GM12874 (cell line): ENCODE data around the gene KCNV2.
A peak's percentile ranks its signal among the peaks of the same experiment; 100 is the strongest.

ENCODE experiments used
- TF ChIP-seq, protein P1 (sequence below): IDR thresholded peaks from 2 replicates; pipeline ENCODE4 v1.5.1; 2011; ENCODE audit warnings: low read depth, mild to moderate bottlenecking, control low read depth, low read length, moderate library complexity; ENCODE audit not compliant: insufficient read depth

The KCNV2 gene

DNA sequence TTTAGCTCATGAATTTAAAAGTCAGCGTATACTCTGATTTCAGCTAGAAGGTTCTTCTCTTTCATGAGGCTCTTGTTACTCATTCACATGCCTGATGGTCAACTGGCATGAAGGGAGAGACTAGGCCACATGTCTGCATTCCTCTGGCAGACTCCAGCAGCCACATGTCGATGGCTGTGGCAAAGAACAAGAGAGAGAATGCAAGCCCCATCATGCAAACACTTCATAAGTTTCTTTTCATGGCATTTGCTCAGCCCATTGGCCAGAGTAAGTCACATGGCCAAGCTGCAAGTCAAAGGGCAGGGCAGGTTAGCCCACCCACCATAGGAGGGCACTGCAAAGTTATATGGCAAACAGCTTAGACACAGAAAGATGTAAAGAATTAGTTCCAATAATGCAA, 5.4 kb downstream of the KCNV2 start:
- TF ChIP-seq, protein P1, sequence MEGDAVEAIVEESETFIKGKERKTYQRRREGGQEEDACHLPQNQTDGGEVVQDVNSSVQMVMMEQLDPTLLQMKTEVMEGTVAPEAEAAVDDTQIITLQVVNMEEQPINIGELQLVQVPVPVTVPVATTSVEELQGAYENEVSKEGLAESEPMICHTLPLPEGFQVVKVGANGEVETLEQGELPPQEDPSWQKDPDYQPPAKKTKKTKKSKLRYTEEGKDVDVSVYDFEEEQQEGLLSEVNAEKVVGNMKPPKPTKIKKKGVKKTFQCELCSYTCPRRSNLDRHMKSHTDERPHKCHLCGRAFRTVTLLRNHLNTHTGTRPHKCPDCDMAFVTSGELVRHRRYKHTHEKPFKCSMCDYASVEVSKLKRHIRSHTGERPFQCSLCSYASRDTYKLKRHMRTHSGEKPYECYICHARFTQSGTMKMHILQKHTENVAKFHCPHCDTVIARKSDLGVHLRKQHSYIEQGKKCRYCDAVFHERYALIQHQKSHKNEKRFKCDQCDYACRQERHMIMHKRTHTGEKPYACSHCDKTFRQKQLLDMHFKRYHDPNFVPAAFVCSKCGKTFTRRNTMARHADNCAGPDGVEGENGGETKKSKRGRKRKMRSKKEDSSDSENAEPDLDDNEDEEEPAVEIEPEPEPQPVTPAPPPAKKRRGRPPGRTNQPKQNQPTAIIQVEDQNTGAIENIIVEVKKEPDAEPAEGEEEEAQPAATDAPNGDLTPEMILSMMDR: no peak

DNA sequence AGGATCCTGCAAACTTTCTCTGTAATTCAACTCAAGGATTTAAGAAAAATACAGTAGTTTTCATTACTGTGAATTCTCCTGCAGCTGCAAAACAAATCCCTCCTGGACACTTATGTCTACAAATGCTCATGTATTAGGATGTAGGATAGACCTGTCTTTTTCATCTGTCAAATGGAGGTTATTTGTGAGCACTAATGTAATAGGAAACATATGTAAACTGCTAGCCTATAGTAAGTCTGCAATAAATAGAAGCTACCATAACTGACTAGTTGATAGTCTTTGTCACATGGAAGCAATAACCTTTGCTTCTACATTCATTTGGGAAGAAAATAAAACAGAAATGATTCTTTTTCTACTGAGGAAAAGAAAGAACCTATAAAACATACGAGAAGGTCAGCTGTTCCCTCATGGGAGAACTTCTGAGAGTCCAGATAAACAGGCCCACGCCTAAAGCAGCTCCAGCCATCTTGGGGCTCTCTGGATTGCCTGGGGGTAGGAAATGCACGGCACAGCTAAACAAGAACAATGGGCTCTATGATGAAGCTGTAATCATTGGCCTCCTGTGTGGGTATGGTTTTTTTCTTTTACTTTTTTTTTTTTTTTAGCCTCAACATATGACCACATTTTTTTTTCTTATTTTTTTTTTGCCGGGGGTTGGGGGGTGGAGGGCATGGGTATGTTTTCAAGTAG, 6.2 kb downstream of the KCNV2 start:
- TF ChIP-seq, protein P1: no peak

DNA sequence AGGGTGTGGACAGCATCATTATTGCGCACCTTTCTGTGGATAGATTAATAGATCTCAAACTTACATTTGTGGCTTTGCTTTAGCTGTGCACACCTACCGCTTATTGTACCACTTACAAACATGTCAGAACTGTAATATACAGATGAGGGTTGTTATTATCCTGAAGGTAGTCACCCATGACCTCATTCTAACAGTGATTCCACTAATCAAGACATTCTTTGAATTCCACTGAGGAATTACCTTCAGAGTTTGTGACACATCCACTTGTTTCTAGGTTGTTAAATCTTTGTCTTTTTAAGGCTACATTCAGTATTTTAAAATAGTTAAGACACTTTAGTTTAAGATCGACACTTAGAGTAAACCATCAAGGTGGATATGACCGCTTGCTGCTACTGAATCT, 7.8 kb downstream of the KCNV2 start:
- TF ChIP-seq, protein P1: no peak

DNA sequence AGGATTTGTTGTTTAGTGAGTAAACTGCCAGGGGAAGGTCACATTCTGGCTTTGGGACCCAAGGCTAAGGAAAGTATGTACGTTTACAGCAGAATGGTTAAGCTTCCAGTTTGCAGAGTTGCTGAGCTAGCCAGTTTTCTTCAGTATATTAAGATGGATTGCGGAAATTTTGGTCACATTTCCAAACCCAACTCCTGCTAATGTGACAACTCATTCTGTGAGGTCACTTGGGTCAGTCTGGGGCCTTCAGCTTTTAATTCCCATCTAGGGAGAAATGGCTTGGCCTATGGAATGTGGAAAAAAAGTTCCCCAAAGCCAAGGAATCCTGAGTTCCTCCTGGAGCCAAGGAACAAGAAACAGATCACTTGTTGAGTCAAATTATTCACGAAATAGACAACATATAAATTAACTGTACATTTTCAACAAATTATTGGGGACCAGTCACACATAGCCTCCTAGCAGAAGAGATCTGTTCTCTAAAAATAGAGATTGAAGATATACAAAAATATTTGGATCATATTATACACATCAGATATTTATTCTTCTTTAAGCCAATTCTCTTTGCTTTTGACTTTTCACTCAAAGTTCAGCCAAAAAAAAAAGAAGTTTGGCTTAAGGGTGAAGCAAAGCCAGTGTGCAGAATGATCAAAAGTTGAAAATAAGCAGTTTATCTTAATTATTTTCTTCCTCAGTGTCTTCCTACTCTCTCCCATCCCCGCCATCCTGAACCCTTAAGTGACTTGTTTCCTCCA, 8.8 kb downstream of the KCNV2 start:
- TF ChIP-seq, protein P1: no peak

DNA sequence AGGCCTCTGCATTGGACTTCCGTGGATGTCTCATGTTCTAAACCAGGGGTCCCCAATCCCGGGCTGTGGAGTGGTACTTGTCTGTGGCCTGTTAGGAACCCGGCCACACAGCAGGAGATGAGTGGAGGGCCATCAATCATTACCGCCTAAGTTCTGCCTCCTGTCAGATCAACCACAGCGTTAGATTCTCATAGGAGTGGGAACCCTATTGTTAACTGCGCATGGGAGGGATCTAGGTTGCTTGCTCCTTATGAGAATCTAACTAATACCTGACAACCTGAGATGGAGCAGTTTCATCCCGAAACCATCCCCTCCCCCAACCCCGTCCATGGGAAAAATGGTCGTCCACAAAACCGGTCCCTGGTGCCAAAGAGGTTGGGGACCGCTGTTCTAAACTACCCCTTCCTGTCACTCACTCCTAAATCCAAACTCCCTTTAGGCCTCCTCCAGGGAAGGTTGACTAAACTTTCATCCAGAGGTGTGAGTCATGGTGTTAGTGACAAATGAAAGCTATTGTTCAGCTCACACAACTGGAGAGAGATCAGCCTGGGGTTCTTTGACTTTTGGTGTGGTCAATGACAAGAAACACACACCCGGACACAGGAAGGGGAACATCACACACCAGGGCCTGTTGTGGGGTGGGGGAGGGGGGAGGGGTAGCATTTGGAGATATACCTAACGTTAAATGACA, 9.5 kb downstream of the KCNV2 start:
- TF ChIP-seq, protein P1: no peak

DNA sequence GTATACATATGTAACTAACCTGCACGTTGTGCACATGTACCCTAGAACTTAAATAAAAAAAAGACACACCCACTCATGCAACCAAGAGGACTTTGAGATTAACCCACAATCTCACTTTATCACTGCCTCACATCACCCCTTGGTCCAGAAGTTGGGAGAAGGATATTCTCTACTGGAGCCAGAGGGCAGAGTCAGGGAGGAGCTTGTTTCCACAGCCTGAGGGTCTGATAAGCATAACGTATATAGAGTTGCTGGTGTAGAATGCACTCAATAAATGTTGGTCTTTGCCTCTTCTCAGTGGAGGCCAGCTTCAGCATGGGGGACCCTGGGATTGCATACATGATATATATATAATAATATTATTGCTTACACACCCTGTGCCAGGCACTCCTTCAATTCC, 10.1 kb downstream of the KCNV2 start:
- TF ChIP-seq, protein P1: no peak

DNA sequence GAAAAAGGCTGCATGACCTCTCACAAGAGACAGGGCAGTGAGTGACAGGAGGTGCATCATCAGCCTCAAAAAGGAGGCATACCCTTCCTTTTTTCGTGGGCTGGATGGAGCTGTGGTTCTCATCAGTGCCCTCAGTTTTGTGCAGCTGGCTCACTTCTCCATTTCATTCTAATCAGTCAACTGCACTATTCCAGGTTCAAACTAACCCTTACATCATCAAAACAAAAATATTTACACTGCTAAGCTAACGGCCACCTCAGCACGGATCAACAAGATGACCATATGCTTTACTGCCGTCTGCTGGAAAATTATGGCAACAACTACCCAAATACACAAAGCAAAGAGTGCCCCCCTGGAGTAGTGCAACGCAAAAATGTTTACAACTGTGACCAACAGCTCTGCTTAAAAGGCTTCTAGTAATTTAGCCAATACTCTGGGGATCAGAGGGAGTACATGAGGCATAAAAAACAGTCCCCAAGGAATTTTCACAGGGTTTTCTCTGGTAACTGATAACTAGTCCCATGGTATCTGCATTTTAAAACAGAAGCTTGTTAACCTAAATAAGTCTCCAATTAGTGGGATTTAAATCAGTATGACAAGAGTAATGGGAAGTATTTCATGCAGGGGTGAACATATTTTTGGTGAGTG, 10.8 kb downstream of the KCNV2 start:
- TF ChIP-seq, protein P1: peak; percentile 67
